GM23248 (cell line): Measurements from ENCODE around the gene SSRP1. TPM values are rescaled to one million over a fixed set of nuclear protein-coding genes. Genes with fewer than 3 reads are reported as not detected.

Experiments used
- DNase-seq: peaks from one replicate; pipeline ENCODE4 v3.0.0-alpha.2; 2015
- H2AFZ ChIP-seq: fragments of 200-600 bp; sonication (generic); 2 replicates; pipeline ENCODE4 v1.6.1; 2016; ENCODE audit warnings: antibody characterized with exemption
- H3F3A ChIP-seq: fragments of 200-600 bp; sonication (generic); 2 replicates; pipeline ENCODE4 v1.6.1; 2016; ENCODE audit warnings: mild to moderate bottlenecking, antibody characterized with exemption, mixed run types; ENCODE audit not compliant: insufficient read depth
- H3K27ac ChIP-seq: fragments of 200-600 bp; sonication (generic); 2 replicates; pipeline ENCODE4 v1.5.1; 2016; ENCODE audit warnings: mild to moderate bottlenecking
- H3K27me3 ChIP-seq: fragments of 200-600 bp; sonication (generic); replicated peaks from 2 replicates; pipeline ENCODE4 v1.6.1; 2016; ENCODE audit warnings: mild to moderate bottlenecking; ENCODE audit not compliant: insufficient read depth
- H3K36me3 ChIP-seq: fragments of 200-600 bp; sonication (generic); 2 replicates; pipeline ENCODE4 v1.6.1; 2016; ENCODE audit warnings: low read depth, mild to moderate bottlenecking
- H3K4me1 ChIP-seq: fragments of 200-600 bp; sonication (generic); 2 replicates; pipeline ENCODE4 v1.6.1; 2016; ENCODE audit warnings: mild to moderate bottlenecking; ENCODE audit not compliant: insufficient read depth
- H3K4me2 ChIP-seq: fragments of 200-600 bp; sonication (generic); one replicate; pipeline ENCODE4 v1.6.1; 2016; ENCODE audit warnings: mild to moderate bottlenecking; ENCODE audit not compliant: unreplicated experiment
- H3K4me3 ChIP-seq: fragments of 200-600 bp; sonication (generic); 2 replicates; pipeline ENCODE4 v1.5.1; 2016; ENCODE audit warnings: mild to moderate bottlenecking
- H3K79me2 ChIP-seq: fragments of 200-600 bp; sonication (generic); 2 replicates; pipeline ENCODE4 v1.6.1; 2016; ENCODE audit warnings: mild to moderate bottlenecking; ENCODE audit not compliant: insufficient read depth
- H3K9ac ChIP-seq: fragments of 200-600 bp; sonication (generic); 2 replicates; pipeline ENCODE4 v1.6.1; 2016; ENCODE audit warnings: mild to moderate bottlenecking
- H3K9me2 ChIP-seq: fragments of 200-600 bp; sonication (generic); 2 replicates; pipeline ENCODE4 v1.6.1; 2016; ENCODE audit warnings: mixed run types, mild to moderate bottlenecking, moderate library complexity; ENCODE audit not compliant: insufficient read depth
- H3K9me3 ChIP-seq: fragments of 200-600 bp; sonication (generic); one replicate; pipeline ENCODE4 v1.6.1; 2017; ENCODE audit warnings: low read depth
- H4K20me1 ChIP-seq: fragments of 200-600 bp; sonication (generic); 2 replicates; pipeline ENCODE4 v1.6.0; 2016; ENCODE audit not compliant: insufficient read depth
- EZH2 ChIP-seq: fragments of 200-600 bp; sonication (generic); IDR thresholded peaks from 2 replicates; pipeline ENCODE4 v1.6.1; 2018; ENCODE audit warnings: antibody characterized with exemption, mild to moderate bottlenecking; ENCODE audit not compliant: insufficient read depth, poor library complexity, severe bottlenecking
- EZH2phosphoT487 ChIP-seq: fragments of 200-600 bp; sonication (generic); IDR thresholded peaks from 2 replicates; pipeline ENCODE4 v1.6.1; 2018; ENCODE audit warnings: antibody characterized with exemption, moderate library complexity, mild to moderate bottlenecking, low read depth; ENCODE audit not compliant: insufficient read depth
- WGBS, 2 experiments: methylation state at CpG; one replicate each; pipeline ENCODE4 v1.1.6; 2015 to 2017; ENCODE audit warnings: low lambda C conversion rate in 2 of 2, low coverage in 1 of 2; ENCODE audit errors: missing lambda C conversion rate in 2 of 2; 5-methylcytosine and 5-hydroxymethylcytosine counted together
- in situ Hi-C: fragments of 300-500 bp; cut with MboI; formaldehyde crosslinking; loops from 2 replicates; pipeline ENCODE4 v1.15.0; 2020
- polyA plus RNA-seq: library from polyadenylated mRNA; unstranded; fragments of >200 nt; fragmentation: Nextera tagmentation; extraction: Ambion mirVana; gene quantifications from 2 replicates; pipeline ENCODE4 v1.2.1, GENCODE V29; 2016
- total RNA-seq: library from RNA; depleted of rRNA; stranded (reverse); fragments of >200 nt; shearing (Covaris generic); gene quantifications from 2 replicates; pipeline ENCODE4 v1.2.3, GENCODE V29; 2014; rRNA removed

The SSRP1 gene, protein sequence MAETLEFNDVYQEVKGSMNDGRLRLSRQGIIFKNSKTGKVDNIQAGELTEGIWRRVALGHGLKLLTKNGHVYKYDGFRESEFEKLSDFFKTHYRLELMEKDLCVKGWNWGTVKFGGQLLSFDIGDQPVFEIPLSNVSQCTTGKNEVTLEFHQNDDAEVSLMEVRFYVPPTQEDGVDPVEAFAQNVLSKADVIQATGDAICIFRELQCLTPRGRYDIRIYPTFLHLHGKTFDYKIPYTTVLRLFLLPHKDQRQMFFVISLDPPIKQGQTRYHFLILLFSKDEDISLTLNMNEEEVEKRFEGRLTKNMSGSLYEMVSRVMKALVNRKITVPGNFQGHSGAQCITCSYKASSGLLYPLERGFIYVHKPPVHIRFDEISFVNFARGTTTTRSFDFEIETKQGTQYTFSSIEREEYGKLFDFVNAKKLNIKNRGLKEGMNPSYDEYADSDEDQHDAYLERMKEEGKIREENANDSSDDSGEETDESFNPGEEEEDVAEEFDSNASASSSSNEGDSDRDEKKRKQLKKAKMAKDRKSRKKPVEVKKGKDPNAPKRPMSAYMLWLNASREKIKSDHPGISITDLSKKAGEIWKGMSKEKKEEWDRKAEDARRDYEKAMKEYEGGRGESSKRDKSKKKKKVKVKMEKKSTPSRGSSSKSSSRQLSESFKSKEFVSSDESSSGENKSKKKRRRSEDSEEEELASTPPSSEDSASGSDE
- total RNA-seq (69.2 and 76.2 TPM in 2 replicates), polyA plus RNA-seq (29.3 and 32.9 TPM in 2 replicates)

DNA sequence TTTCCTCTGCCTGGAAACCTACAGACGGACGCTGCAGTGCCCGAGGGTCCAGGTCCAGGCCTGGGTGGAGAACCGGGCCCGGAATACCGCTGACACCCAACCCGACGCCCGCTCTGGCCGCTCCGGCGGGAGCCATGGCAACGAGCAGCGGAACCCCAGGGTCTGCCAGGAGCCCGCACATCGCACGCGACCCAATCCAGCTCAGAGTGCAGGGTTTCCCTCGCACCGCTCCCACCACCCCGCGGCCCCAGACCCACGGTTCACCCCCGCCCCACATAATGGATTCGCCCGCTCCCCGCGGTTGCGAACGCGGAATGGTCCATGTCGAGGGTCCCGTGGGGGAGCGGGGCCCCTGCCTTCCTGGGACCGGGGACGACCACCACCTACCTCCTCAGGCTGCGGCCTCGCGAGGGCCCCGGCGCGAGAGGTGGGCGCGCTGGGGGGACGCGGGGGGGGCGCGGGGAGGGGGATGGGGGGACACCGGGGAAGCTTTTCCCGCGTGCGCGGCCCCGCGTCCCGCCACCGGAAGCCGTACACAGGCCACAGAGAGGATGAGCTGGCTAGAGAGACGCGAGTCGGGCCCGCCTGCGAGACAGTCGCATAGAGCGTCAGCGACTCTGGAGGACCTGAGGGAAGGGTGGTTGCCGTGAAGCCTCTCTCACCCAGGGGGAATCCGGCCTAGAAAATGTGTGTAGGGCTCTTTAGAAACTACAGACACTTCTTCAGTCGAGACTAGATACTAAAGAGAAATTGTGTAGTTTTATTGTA is at the start of gene SSRP1:
TSS of gene SSRP1 (minus strand) at position 550 of the 768 bp plus-strand sequence. CDS start 771 bp downstream, outside the sequence.
- no peaks in the 10 kb centered on the region for H3K9me2 ChIP-seq
- in situ Hi-C loops: no loop called here
- H3F3A ChIP-seq: no peaks in the 10 kb centered on the region
- H3K27me3 ChIP-seq: no peaks in the 10 kb centered on the region
- H3K4me3 ChIP-seq: peak within 1 kb of the TSS; percentile 82
- H4K20me1 ChIP-seq: no peaks in the 10 kb centered on the region
- peak within 1 kb of the TSS; percentile 93 for H3K9ac ChIP-seq
- peak within 1 kb of the TSS; percentile 85 for H2AFZ ChIP-seq
- H3K27ac ChIP-seq: peak within 1 kb of the TSS; percentile 74
- H3K4me2 ChIP-seq: peak within 1 kb of the TSS; percentile 87
- TF ChIP-seq EZH2: no peak
- TF ChIP-seq EZH2phosphoT487: no peak
- WGBS, 2 experiments: 1% methylated on average over 52 to 60 of the region's 69 CpGs
- H3K79me2 ChIP-seq: peaks cover 57% of the 10 kb centered on the region
- H3K4me1 ChIP-seq: peaks cover 14% of the 10 kb centered on the region
- H3K36me3 ChIP-seq: no peaks in the 10 kb centered on the region; the same call in 1 of the 2 replicates
- peak; percentile 95 for DNase-seq
- H3K9me3 ChIP-seq: no peaks in the 10 kb centered on the region

DNA sequence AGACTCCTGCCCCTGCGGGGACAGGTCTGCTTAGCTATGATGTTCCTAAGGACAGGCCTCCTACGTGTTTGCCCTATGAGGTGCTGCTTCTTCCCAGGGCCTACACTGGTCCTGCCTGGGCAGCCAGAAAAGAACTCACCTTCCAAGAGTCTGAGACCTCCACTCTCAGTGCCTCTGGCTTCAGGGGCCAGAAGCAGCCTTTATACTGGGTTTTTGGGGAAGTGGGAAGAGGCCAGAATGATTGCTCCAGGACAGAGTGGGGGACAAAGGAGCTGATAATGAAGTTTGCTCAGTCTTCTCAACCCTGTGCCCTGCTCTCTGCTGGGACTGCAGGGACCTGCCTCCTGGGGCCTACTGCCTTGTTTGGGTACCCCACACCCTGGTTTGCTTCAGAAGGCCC is 45.3 kb upstream of the SSRP1 start, which contains the start of gene PRG3:
TSS of gene PRG3 (minus strand) at position 176 of the 400 bp plus-strand sequence. CDS start 442 bp downstream, outside the sequence.
- no peaks in the 10 kb centered on the region for H3K9me2 ChIP-seq
- no peaks in the 10 kb centered on the region for H3F3A ChIP-seq
- H4K20me1 ChIP-seq: no peaks in the 10 kb centered on the region
- H3K4me2 ChIP-seq: no peak within 1 kb of the TSS
- peaks cover 5% of the 10 kb centered on the region; the same call in 1 of the 2 replicates for H3K27me3 ChIP-seq
- no peak within 1 kb of the TSS for H2AFZ ChIP-seq
- H3K27ac ChIP-seq: no peak within 1 kb of the TSS
- TF ChIP-seq EZH2phosphoT487: no peak
- TF ChIP-seq EZH2: no peak
- in situ Hi-C loops: no loop called here
- no peaks in the 10 kb centered on the region for H3K9me3 ChIP-seq
- H3K36me3 ChIP-seq: no peaks in the 10 kb centered on the region
- no peaks in the 10 kb centered on the region for H3K4me1 ChIP-seq
- H3K9ac ChIP-seq: no peak within 1 kb of the TSS
- 50% methylated on average over 2 of the region's 2 CpGs for WGBS, 2 experiments
- no peak for DNase-seq
- H3K4me3 ChIP-seq: no peak within 1 kb of the TSS
- H3K79me2 ChIP-seq: no peaks in the 10 kb centered on the region

DNA sequence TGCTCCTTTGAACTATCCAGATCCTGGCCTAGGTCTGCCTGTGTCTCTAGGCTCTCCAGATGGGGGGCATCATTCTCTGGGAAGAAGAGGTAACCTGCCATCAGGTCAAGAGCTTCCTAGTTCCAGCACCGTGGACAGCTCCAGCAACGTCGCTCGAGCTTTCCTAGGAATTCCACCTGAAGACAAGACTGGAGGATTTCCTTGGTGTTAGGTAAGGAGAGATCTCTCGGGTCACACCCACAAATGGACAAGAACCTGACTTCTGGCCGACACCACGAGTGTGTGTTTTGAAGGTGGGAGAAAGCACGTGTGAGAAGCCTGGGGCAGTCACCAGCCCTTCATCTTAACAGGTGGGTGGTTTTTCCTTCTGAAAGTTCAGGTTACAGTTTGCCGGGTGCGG is 44.0 kb upstream of the SSRP1 start:
- H3K27ac ChIP-seq: no peak overlapping the region
- no peak overlapping the region for H3K9ac ChIP-seq
- in situ Hi-C loops: no loop called here
- H3K4me2 ChIP-seq: no peak overlapping the region
- H3K4me3 ChIP-seq: no peak overlapping the region
- H3K27me3 ChIP-seq: peaks cover 5% of the 10 kb centered on the region; the same call in 1 of the 2 replicates
- peak; percentile 53 for DNase-seq
- no peaks in the 10 kb centered on the region for H3K9me3 ChIP-seq
- H4K20me1 ChIP-seq: no peaks in the 10 kb centered on the region
- no peaks in the 10 kb centered on the region for H3K79me2 ChIP-seq
- H3K36me3 ChIP-seq: no peaks in the 10 kb centered on the region
- H3K4me1 ChIP-seq: no peaks in the 10 kb centered on the region
- H3F3A ChIP-seq: no peaks in the 10 kb centered on the region
- H3K9me2 ChIP-seq: no peaks in the 10 kb centered on the region
- WGBS, 2 experiments: 11 to 13% methylated on average over 8 to 10 of the region's 10 CpGs
- H2AFZ ChIP-seq: no peak overlapping the region
- TF ChIP-seq EZH2phosphoT487 (no peak), EZH2 (no peak)

DNA sequence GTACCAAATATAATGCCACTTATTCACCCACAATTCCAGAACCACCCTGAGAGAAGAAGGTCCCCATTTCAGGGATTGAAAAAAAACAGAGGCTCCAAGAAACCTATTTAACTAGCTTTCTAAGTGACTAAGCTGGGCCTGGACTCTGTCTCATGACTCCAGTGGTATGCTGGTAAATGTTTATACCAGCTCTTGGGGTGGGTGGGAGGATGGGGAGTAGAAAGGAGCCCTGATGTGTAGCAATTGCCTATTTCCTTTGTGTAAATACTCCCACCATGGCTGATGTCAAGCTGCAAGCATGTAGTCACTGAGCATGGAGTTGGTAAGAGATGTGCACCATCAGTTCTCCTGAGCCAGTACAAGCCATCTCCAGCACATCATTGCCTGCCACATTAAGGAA is 42.5 kb upstream of the SSRP1 start:
- H2AFZ ChIP-seq: no peak overlapping the region
- H3K9me3 ChIP-seq: no peaks in the 10 kb centered on the region
- H3K27ac ChIP-seq: no peak overlapping the region
- no peak for TF ChIP-seq EZH2phosphoT487
- no peak for TF ChIP-seq EZH2
- no peaks in the 10 kb centered on the region for H3K9me2 ChIP-seq
- in situ Hi-C loops: no loop called here
- H3K9ac ChIP-seq: no peak overlapping the region
- H3K4me3 ChIP-seq: no peak overlapping the region
- H3K4me2 ChIP-seq: no peak overlapping the region
- peak; percentile 48 for DNase-seq
- no peaks in the 10 kb centered on the region for H3K79me2 ChIP-seq
- H3K27me3 ChIP-seq: peaks cover 5% of the 10 kb centered on the region; the same call in 1 of the 2 replicates
- no peaks in the 10 kb centered on the region for H4K20me1 ChIP-seq
- no peaks in the 10 kb centered on the region for H3F3A ChIP-seq
- no peaks in the 10 kb centered on the region for H3K36me3 ChIP-seq
- no peaks in the 10 kb centered on the region for H3K4me1 ChIP-seq
